ENCODE data around the gene PPM1F.
"Not testable (repeated sequence)": the region's sequence is repeated elsewhere in the genome, so short reads cannot be mapped to it uniquely, and the experiment has no call there.

PPM1F gene

DNA sequence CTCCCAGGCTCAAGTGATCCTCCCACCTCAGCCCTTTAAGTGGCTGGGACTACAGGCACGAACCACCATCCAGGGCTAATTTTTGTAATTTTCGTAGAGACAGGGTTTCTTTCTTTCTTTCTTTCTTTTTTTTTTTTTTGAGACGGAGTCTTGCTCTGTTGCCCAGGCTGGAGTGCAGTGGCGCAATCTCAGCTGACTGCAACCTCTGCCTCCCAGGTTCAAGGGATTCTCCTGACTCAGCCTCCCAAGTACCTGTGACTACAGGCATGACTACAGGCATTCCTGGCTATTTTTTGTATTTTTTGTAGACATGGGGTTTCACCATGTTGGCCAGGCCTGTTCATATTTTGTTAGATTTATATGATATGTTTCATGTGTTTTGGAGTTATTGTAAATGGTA is 56.4 kb downstream of the PPM1F start:
- H3K4me1 Mint-ChIP-seq (ENCODE audit: low read depth); H3K9me3 Mint-ChIP-seq (ENCODE audit: low read depth); H3K27ac Mint-ChIP-seq; H3K4me3 Mint-ChIP-seq; H3K27me3 Mint-ChIP-seq; H3K36me3 Mint-ChIP-seq: not testable (repeated sequence)

DNA sequence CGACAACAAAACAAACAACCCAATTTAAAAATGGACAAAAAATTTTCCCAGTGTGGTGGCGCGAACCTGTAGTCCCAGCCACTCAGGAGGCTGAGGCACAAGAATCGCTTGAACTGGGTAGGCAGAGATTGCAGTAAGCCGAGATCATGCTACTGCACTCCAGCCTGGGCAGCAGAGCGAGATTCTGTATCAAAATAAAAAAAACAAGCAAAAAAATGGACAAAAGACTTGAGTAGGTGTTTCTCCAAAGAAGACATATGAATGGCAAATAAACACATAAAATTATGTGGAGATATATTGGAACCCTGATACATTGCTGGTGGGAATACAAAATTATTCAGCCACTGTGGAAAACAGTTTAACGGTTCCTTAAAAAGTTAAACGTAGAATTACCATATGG is 57.8 kb downstream of the PPM1F start:
- Mint-ChIP-seq H3K36me3 (no peaks in the 10 kb centered on the region), H3K4me1 (ENCODE audit: low read depth) (no peaks in the 10 kb centered on the region), H3K4me3 (no peak overlapping the region), H3K27ac (no peak overlapping the region), H3K9me3 (ENCODE audit: low read depth) (no peaks in the 10 kb centered on the region), H3K27me3 (no peaks in the 10 kb centered on the region)

DNA sequence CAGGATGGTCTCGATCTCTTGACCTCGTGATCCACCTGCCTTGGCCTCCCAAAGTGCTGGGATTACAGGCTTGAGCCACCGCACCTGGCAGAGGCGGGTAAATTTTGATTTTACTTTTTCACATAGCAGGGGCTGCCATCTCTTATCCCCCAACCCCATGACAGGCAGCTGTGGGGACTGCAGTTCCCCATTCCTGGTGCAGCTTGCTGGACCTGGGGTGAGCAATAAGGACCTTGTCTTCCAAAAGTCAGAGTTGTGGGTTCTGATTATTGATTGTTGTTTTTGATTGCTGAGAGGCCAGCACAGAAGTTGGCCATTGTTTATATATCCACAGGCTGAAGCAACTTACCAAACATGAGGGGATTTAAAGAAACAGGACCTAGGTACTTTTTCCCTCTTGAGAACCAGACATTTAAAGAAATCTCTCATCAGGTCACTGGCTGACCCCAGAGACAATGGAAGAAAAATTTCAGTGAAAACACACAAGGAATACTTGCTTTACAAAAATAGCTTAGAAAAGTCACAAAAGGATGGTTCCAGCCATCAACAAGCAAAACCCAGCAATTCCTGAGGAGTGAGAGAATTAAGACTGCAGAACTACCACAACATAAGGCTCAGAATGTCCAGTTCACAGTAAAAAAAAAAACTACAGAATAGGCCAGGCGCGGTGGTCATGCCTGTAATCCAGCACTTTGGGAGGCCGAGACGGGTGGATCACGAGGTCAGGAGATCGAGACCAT is 63.2 kb downstream of the PPM1F start:
- no peaks in the 10 kb centered on the region for H3K9me3 Mint-ChIP-seq (ENCODE audit: low read depth)
- H3K36me3 Mint-ChIP-seq, result no peaks in the 10 kb centered on the region
- H3K27ac Mint-ChIP-seq, result no peak overlapping the region
- no peak overlapping the region for H3K4me3 Mint-ChIP-seq
- H3K4me1 Mint-ChIP-seq (ENCODE audit: low read depth), result no peaks in the 10 kb centered on the region
- H3K27me3 Mint-ChIP-seq, result no peaks in the 10 kb centered on the region

DNA sequence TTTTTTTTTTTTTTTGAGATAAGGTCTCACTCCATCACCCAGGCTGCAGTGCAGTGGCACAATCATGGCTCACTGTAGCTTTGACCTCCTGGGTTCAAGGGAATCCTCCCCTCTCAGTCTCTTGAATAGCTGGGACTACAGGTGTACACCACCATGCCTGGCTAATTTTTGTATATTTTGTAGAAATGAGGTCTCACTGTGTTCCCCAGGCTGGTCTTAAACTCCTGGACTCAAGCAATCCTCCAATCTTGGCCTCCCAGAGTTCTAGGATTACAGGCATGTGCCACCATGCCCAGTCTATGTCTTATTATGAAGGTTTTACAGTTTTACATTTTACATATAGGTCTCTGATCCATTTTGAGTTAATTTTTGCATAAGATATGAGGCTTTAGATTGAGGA is 64.8 kb downstream of the PPM1F start:
- Mint-ChIP-seq H3K36me3 (no peaks in the 10 kb centered on the region), H3K4me1 (ENCODE audit: low read depth) (no peaks in the 10 kb centered on the region), H3K27me3 (no peaks in the 10 kb centered on the region), H3K9me3 (ENCODE audit: low read depth) (no peaks in the 10 kb centered on the region), H3K27ac (no peak overlapping the region), H3K4me3 (no peak overlapping the region)

DNA sequence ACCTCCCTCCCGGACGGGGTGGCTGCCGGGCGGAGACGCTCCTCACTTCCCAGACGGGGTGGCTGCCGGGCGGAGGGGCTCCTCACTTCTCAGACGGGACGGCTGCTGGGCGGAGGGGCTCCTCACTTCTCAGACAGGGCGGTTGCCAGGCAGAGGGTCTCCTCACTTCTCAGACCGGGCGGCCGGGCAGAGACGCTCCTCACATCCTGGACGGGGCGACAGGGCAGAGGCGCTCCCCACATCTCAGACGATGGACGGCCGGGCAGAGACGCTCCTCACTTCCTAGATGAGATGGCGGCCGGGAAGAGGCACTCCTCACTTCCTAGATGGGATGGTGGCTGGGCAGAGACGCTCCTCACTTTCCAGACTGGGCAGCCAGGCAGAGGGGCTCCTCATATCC is 68.7 kb downstream of the PPM1F start:
- H3K36me3 Mint-ChIP-seq; H3K4me3 Mint-ChIP-seq; H3K9me3 Mint-ChIP-seq (ENCODE audit: low read depth); H3K4me1 Mint-ChIP-seq (ENCODE audit: low read depth); H3K27ac Mint-ChIP-seq; H3K27me3 Mint-ChIP-seq: not testable (repeated sequence)

DNA sequence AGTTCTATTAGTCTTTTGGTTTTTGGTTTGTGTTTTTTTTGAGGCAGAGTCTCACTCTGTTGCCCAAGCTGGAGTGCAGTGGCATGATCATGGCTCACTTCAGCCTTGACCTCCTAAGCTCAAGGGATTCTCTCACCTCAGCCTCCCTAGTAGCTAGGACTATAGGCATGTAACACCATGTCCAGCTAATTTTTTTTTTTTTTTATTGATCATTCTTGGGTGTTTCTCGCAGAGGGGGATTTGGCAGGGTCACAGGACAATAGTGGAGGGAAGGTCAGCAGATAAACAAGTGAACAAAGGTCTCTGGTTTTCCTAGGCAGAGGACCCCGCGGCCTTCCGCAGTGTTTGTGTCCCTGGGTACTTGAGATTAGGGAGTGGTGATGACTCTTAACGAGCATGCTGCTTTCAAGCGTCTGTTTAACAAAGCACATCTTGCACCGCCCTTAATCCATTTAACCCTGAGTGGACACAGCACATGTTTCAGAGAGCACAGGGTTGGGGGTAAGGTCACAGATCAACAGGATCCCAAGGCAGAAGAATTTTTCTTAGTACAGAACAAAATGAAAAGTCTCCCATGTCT is 69.8 kb downstream of the PPM1F start:
- not testable (repeated sequence) for H3K9me3 Mint-ChIP-seq (ENCODE audit: low read depth); H3K4me3 Mint-ChIP-seq; H3K4me1 Mint-ChIP-seq (ENCODE audit: low read depth); H3K27me3 Mint-ChIP-seq; H3K27ac Mint-ChIP-seq; H3K36me3 Mint-ChIP-seq

DNA sequence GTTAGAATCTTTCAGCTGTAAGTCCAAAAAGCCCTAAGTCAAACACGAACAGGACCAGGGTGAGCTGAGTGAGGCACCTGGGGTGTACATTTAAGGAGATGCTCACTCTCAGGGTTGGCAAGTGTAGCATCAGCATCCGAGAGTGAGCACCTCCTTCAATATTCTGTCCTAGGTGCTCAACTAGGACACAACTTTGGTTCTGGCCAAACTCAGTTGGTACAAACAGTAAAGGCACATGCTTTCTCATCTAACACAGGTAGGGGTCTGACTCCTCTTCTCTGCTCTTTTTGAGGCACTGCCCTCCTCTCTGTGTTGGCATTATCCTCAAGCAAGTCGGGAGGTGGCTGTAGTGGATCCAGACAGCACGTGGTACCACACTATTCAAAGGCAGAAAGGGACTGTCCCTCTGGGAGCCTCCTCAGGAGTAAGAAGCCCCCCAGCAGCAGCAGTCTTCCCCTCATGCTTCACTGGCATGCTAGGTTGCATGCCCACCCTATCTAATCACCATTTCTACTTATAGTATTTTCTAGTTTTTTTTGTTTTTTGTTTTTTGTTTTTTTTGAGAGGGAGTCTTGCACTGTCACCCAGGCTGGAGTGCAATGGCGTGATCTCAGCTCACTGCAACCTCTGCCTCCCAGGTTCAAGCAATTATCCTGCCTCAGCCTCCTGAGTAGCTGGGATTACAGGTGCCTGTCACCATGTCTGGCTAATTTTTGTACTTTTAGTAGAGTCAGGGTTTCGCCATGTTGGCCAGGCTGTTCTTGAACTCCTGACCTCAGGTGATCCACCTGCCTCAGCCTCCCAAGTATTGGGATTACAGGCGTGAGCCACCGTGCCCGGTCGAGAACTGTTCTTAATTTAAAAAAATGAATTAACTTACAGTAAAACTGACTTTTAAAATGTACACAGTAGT is 70.6 kb downstream of the PPM1F start:
- H3K9me3 Mint-ChIP-seq (ENCODE audit: low read depth), result no peaks in the 10 kb centered on the region
- no peak overlapping the region for H3K27ac Mint-ChIP-seq
- H3K4me3 Mint-ChIP-seq, result no peak overlapping the region
- no peaks in the 10 kb centered on the region for H3K36me3 Mint-ChIP-seq
- no peaks in the 10 kb centered on the region for H3K27me3 Mint-ChIP-seq
- peaks cover 2% of the 10 kb centered on the region for H3K4me1 Mint-ChIP-seq (ENCODE audit: low read depth)

DNA sequence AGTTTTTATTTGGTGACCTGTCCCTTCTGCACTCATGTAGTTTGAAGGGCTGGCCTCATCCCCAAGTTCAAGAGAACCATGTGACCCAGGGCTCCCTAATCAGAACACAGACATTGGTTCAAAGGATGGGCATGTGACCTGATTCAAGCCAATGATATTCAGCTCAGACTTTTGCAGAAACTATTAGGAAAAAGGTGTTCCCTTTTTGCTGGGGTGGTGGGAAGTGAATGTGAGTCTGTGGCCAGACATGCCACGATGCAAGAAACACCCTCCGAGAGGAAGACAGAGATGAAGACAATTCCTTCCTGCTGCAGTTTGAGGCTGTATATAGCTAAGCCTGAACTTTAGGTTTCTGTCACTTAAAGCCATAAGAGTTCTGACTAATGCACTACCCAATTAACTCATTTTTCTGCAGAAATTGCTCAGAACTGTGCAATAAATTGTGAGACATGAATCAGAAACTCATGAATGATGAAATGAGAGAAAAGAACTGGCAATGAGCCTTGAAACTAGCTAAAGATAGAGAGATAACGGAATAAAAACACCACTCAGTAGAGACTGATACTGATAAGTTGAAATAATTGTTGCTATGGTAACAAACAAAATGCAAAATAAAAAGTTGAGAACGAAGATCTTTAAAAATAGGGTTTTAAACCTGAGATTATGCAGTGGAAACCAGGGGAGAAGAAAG is 76.0 kb downstream of the PPM1F start:
- peaks cover 19% of the 10 kb centered on the region for H3K4me1 Mint-ChIP-seq (ENCODE audit: low read depth)
- H3K27me3 Mint-ChIP-seq, result no peaks in the 10 kb centered on the region
- peak overlapping the region; percentile 90 for H3K27ac Mint-ChIP-seq
- peaks cover 4% of the 10 kb centered on the region for H3K36me3 Mint-ChIP-seq
- no peaks in the 10 kb centered on the region for H3K9me3 Mint-ChIP-seq (ENCODE audit: low read depth)
- peak overlapping the region; percentile 20 for H3K4me3 Mint-ChIP-seq

DNA sequence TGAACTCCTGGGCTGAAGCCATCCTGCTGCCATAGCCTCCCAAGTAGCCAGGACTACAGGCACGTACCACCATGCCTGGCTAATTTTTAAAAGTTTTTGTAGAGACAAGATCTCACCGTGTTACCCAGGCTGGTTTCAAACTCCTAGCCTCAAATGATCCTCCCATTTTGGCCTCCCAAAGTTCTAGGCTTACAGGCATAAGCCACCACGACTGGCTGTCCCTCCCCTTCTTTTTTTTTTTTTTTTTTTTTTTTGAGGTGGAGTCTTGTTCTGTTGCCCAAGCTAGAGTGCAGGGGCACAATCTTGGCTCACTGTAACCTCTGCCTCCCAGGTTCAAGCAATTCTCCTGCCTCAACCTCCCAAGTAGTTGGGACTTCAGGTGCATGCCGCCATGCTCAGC is 77.7 kb downstream of the PPM1F start:
- not testable (repeated sequence) for H3K36me3 Mint-ChIP-seq; H3K27ac Mint-ChIP-seq; H3K4me3 Mint-ChIP-seq; H3K9me3 Mint-ChIP-seq (ENCODE audit: low read depth); H3K27me3 Mint-ChIP-seq
- peaks cover 22% of the 10 kb centered on the region for H3K4me1 Mint-ChIP-seq (ENCODE audit: low read depth)

DNA sequence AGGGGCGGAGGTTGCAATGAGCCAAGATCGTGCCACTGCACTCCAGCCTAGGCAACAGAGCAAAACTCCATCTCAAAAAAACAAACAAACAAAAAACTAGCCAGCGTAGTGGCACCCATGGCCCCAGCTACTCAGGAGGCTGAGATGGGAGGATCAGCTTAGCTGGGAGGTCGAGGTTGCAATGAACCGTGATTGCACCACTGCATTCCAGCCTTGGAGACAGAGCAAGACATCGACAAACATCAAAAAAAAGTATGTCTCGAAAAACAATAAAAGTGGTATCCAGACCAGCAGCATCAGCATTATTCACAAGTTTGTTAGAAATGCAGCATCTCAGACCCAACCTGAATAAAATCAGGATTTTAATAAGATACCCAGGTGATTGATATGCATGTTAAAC is 79.0 kb downstream of the PPM1F start:
- Mint-ChIP-seq H3K27ac (no peak overlapping the region), H3K4me3 (no peak overlapping the region), H3K4me1 (ENCODE audit: low read depth) (peaks cover 28% of the 10 kb centered on the region), H3K36me3 (peaks cover 7% of the 10 kb centered on the region), H3K27me3 (no peaks in the 10 kb centered on the region), H3K9me3 (ENCODE audit: low read depth) (no peaks in the 10 kb centered on the region)

DNA sequence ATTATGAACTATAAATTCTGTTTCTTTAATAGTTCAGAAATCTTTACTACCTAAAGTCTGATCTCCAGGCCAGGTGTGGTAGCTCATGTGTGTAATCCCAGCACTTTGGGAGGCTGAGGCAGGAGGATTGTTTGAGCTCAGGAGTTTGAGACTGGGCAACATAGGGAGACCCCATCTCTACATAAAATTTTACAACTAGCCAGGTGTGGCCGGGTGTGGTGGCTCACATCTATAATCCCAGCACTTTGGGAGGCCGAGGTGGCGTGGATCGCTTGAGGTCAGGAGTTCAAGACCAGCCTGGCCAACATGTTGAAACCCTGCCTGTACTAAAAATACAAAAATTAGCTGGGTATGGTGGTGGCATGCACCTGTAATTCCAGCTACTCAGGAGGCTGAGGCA is 79.9 kb downstream of the PPM1F start:
- H3K4me3 Mint-ChIP-seq; H3K27ac Mint-ChIP-seq; H3K9me3 Mint-ChIP-seq (ENCODE audit: low read depth); H3K27me3 Mint-ChIP-seq; H3K36me3 Mint-ChIP-seq: not testable (repeated sequence)
- H3K4me1 Mint-ChIP-seq (ENCODE audit: low read depth), result peaks cover 35% of the 10 kb centered on the region

Measured in activated naive CD8-positive, alpha-beta T cell (primary cell).